GM12891 (cell line): ENCODE results near the gene ADAMTSL4.

Experiments used
- PAX5 ChIP-seq: IDR thresholded peaks from 2 replicates; pipeline ENCODE4 v1.6.1; 2011; ENCODE audit warnings: low read length, moderate library complexity, mild to moderate bottlenecking; ENCODE audit not compliant: insufficient read depth, severe bottlenecking
- POLR2A ChIP-seq: IDR thresholded peaks from 2 replicates; pipeline ENCODE4 v1.6.1; 2011; ENCODE audit warnings: low read depth, low read length, control low read depth
- POLR2AphosphoS5 ChIP-seq: IDR thresholded peaks from 2 replicates; pipeline ENCODE4 v1.6.1; 2011; ENCODE audit warnings: low read depth, low read length, control low read depth
- SPI1 ChIP-seq: IDR thresholded peaks from 2 replicates; pipeline ENCODE4 v1.6.1; 2011; ENCODE audit warnings: low read depth, low read length, control low read depth
- TAF1 ChIP-seq: IDR thresholded peaks from 2 replicates; pipeline ENCODE4 v1.6.1; 2011; ENCODE audit warnings: low read depth, low read length, control low read depth

GRCh38 chr1:150511551-150511950 is 37.7 kb upstream of the ADAMTSL4 start:
- no peak for TF ChIP-seq POLR2A
- no peak for TF ChIP-seq TAF1
- no peak for TF ChIP-seq POLR2AphosphoS5
- TF ChIP-seq SPI1, result no peak
- TF ChIP-seq PAX5, result no peak
